Measurements from ENCODE around the gene SERPINE1.
"Not testable (repeated sequence)": the region's sequence is repeated elsewhere in the genome, so short reads cannot be mapped to it uniquely, and the experiment has no call there.

The SERPINE1 gene

DNA sequence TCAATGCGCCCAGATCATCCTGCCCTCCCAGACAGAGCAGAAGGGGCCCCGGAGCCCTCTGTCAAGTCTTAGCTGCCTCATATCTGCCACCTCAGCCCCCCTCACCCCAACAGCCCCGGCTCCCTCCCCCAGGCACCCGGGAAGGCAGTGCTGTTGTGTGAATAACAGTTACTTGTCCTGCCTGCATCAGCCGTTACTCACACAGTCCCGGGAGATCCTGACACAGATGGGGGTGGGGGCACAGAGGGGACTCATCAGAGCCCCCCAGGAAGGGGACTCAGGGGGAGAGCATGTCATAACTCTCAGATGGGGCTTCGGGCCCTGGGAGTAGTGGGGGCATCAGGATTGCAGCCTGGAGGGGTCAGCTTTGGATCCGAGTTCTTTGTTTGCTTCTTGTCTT lies 12.4 kb upstream of the SERPINE1 start:
- Histone ChIP-seq H3K36me3 (no peaks in the 10 kb centered on the region), H3K9me3 (no peaks in the 10 kb centered on the region), H3K27me3 (no peaks in the 10 kb centered on the region), H3K4me3 (ENCODE audit: low read depth, low read length) (no peak overlapping the region), H3K4me1 (no peaks in the 10 kb centered on the region)
- TF ChIP-seq, protein P1, sequence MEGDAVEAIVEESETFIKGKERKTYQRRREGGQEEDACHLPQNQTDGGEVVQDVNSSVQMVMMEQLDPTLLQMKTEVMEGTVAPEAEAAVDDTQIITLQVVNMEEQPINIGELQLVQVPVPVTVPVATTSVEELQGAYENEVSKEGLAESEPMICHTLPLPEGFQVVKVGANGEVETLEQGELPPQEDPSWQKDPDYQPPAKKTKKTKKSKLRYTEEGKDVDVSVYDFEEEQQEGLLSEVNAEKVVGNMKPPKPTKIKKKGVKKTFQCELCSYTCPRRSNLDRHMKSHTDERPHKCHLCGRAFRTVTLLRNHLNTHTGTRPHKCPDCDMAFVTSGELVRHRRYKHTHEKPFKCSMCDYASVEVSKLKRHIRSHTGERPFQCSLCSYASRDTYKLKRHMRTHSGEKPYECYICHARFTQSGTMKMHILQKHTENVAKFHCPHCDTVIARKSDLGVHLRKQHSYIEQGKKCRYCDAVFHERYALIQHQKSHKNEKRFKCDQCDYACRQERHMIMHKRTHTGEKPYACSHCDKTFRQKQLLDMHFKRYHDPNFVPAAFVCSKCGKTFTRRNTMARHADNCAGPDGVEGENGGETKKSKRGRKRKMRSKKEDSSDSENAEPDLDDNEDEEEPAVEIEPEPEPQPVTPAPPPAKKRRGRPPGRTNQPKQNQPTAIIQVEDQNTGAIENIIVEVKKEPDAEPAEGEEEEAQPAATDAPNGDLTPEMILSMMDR (IDR thresholded peaks at IDR 0.05; ENCODE audit: low read depth, low read length): no peak
- DNase-seq: no peak

DNA sequence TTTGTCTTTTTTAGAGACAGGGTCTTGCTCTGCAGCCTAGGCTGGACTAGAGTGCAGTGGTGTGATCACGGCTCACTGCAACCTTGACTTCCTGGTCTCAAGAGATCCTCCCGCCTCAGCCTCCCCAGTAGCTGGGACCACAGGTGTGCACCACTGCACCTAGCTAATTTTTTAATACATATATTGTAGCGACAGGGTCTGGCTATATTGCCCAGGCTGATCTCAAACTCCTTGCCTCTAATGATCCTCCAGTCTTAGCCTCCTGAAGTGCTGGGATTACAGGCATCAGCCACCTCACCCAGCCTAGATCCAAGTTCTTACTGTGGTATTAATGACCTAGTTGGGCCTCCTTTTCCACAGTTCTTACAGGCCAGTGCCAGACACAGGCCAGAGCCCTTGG lies 11.7 kb upstream of the SERPINE1 start:
- Histone ChIP-seq H3K9me3 (no peaks in the 10 kb centered on the region), H3K36me3 (no peaks in the 10 kb centered on the region), H3K4me1 (no peaks in the 10 kb centered on the region), H3K4me3 (ENCODE audit: low read depth, low read length) (no peak overlapping the region), H3K27me3 (no peaks in the 10 kb centered on the region)
- DNase-seq: no peak
- TF ChIP-seq, protein P1 (IDR thresholded peaks at IDR 0.05; ENCODE audit: low read depth, low read length): no peak

DNA sequence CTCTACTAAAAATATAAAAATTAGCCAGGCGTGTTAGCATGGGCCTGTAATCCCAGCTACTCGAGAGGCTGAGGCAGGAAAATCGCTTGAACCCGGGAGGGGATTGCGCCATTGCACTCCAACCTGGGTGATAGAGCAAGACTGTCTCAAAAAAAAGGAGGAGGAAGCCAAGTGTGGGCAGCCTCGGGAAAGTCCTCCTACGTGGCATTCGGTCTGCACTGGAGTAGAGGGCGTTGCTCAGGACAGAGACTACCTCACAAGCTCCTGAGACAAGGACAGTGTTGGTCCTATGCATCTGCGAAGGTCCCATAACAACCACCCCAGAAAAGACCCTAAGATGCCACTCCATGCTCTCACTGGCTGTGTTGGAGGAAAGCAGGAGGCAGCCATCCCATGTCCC lies 10.0 kb upstream of the SERPINE1 start:
- Histone ChIP-seq H3K9me3 (no peaks in the 10 kb centered on the region), H3K36me3 (no peaks in the 10 kb centered on the region), H3K4me3 (ENCODE audit: low read depth, low read length) (no peak overlapping the region), H3K4me1 (no peaks in the 10 kb centered on the region), H3K27me3 (no peaks in the 10 kb centered on the region)
- TF ChIP-seq, protein P1 (IDR thresholded peaks at IDR 0.05; ENCODE audit: low read depth, low read length): no peak
- DNase-seq: no peak

DNA sequence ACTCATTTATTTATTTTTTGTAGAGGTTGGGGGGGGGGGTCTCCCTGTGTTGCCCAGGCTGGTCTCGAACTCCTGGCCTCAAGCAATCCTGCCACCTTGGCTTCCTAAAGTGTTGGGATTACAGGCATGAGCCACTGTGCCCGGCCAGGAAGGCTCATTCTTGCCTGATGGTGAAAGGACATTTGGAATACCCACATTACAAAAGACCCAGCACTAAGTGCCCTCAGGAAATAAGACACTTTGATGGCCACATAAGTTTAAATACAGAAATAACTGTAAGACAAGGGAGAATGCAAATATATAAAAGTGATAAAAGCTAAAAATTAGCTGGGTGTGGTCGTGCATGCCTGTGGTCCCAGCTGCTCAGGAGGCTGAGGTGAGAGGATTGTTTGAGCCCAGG lies 8.0 kb upstream of the SERPINE1 start:
- no peaks in the 10 kb centered on the region for H3K9me3 ChIP-seq
- no peaks in the 10 kb centered on the region for H3K27me3 ChIP-seq
- TF ChIP-seq, protein P1 (IDR thresholded peaks at IDR 0.05; ENCODE audit: low read depth, low read length): no peak
- no peaks in the 10 kb centered on the region for H3K36me3 ChIP-seq
- H3K4me1 ChIP-seq: no peaks in the 10 kb centered on the region
- H3K4me3 ChIP-seq (ENCODE audit: low read depth, low read length): no peak overlapping the region
- no peak for DNase-seq

DNA sequence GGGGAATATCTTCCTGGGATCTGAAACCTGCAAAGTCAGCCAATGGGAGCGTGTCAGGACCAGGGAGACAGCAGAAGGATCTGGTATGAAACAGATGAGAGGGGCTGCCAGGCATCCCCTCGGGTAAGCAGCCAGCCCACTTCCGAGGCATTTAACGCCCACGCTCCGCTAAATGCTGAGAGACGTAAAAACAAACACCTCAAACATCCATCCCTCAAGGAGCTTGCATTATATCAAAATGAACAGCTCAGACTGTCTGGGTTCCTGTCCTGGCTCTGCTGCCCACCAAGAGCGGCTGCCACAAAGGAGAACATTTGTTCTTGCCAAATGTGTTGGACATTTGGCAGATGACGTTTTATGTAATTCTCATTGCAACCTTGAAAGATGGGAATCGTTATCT lies 7.0 kb upstream of the SERPINE1 start:
- DNase-seq: no peak
- Histone ChIP-seq H3K4me3 (ENCODE audit: low read depth, low read length) (no peak overlapping the region), H3K4me1 (no peaks in the 10 kb centered on the region), H3K9me3 (no peaks in the 10 kb centered on the region), H3K27me3 (no peaks in the 10 kb centered on the region), H3K36me3 (no peaks in the 10 kb centered on the region)
- TF ChIP-seq, protein P1 (IDR thresholded peaks at IDR 0.05; ENCODE audit: low read depth, low read length): no peak

DNA sequence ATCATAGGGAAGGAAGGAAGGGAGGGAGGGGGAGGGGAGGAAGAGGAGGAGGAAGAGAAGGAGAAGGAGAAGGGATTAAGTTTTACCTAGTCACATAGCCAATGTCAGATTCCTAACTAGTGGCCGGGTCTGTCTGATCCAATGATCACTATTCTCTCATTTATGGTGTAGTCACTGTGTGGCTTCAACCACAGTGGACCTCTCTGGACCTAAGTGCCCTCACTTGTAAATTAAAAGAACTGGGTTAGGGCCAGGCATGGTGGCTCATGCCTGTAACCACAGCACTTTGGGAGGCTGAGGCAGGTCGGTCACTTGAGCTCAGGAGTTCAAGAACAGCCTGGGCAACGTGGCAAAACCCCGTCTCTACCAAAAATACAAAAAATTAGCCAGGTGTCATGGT lies 6.6 kb upstream of the SERPINE1 start:
- TF ChIP-seq, protein P1 (IDR thresholded peaks at IDR 0.05; ENCODE audit: low read depth, low read length): no peak
- no peaks in the 10 kb centered on the region for H3K27me3 ChIP-seq
- H3K9me3 ChIP-seq: no peaks in the 10 kb centered on the region
- H3K36me3 ChIP-seq: no peaks in the 10 kb centered on the region
- H3K4me3 ChIP-seq (ENCODE audit: low read depth, low read length): no peak overlapping the region
- H3K4me1 ChIP-seq: no peaks in the 10 kb centered on the region
- no peak for DNase-seq

DNA sequence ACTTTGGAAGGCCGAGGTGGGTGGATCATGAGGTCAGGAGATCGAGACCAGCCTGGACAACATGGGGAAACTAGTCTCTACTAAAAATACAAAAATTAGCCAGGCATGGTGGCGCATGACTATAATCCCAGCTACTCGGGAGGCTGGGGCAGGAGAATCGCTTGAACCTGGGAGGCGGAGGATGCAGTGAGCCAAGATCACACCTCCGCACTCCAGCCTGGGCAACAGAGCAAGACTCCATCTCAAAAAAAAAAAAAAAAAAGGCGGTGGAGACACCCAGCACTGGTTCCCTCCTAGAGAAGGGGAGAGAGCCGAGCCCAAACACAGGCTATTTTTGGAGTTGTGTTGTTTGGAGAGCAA lies 5.3 kb upstream of the SERPINE1 start:
- not testable (repeated sequence) for H3K27me3 ChIP-seq; H3K4me1 ChIP-seq; H3K4me3 ChIP-seq (ENCODE audit: low read depth, low read length); H3K9me3 ChIP-seq; DNase-seq; H3K36me3 ChIP-seq
